Nephron (organoid): Measurements from ENCODE around the gene PIR.

Experiments used
- H3K27ac Mint-ChIP-seq, 3 experiments: 2 replicates each; pipeline ENCODE4 v1.8.0; 2020; ENCODE audit warnings: mixed read lengths in 3 of 3, mild to moderate bottlenecking in 2 of 3, moderate library complexity in 1 of 3
- H3K27me3 Mint-ChIP-seq: 2 replicates; pipeline ENCODE4 v1.8.0; 2021; ENCODE audit warnings: low read depth, mild to moderate bottlenecking, moderate library complexity, mixed read lengths
- H3K36me3 Mint-ChIP-seq: 2 replicates; pipeline ENCODE4 v1.8.0; 2020; ENCODE audit warnings: low read depth, mixed read lengths
- H3K4me1 Mint-ChIP-seq: 2 replicates; pipeline ENCODE4 v1.8.0; 2020; ENCODE audit warnings: mixed read lengths
- H3K4me3 Mint-ChIP-seq, 3 experiments: 2 replicates each; pipeline ENCODE4 v1.8.0; 2020; ENCODE audit warnings: mild to moderate bottlenecking in 3 of 3, mixed read lengths in 3 of 3, moderate library complexity in 2 of 3
- H3K9me3 Mint-ChIP-seq: 2 replicates; pipeline ENCODE4 v1.8.0; 2020; ENCODE audit warnings: mixed read lengths
- TF ChIP-seq, protein P1 (sequence below), 3 experiments: fragments of 200-600 bp; sonication (generic); IDR thresholded peaks; one replicate each; pipeline ENCODE4 v1.5.0; 2021; ENCODE audit warnings: antibody characterized with exemption in 3 of 3; ENCODE audit not compliant: unreplicated experiment in 3 of 3

PIR gene

DNA sequence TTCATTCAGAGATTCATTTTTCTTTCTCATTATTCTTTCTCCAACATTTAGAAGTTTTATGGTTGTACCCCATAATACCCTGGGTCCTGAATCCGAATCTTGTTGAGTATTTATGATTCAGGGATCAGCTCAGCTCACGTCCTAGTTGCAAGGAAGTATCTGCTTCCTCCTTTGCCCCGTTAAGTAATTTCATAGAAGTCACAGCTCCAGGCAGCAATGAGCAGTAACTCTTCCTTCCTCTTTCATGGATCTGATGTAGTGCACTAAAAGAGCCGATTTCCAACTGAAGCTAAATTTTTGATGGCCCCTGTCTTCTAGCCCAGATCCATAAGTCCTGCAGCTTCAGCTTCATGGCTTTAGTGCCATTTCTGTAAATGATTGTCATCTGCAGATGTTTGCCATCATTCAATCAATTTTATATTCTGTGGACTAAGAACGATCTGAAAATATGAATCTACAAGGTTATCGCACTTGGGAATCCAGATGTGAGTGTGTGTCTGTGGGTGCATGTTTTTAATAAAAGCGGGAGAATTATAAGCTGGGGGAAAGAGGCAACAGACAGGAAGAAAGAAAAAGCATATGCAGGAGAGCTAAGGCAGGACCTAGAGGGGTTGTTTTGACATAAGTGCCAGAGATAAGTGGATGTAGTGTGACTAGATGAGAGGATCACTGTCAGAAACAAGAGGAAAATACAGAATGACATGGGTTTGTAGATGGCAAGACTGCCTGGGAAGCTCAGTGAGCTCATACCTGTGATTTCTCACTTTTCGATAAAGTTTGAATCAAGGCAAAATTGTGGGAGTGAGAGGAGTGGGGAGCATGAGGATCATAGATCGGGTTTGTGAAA lies 126.4 kb downstream of the PIR start:
- no peak overlapping the region for H3K27ac Mint-ChIP-seq
- H3K36me3 Mint-ChIP-seq = no peaks in the 10 kb centered on the region
- no peaks in the 10 kb centered on the region for H3K9me3 Mint-ChIP-seq
- no peaks in the 10 kb centered on the region for H3K4me1 Mint-ChIP-seq
- TF ChIP-seq, protein P1, sequence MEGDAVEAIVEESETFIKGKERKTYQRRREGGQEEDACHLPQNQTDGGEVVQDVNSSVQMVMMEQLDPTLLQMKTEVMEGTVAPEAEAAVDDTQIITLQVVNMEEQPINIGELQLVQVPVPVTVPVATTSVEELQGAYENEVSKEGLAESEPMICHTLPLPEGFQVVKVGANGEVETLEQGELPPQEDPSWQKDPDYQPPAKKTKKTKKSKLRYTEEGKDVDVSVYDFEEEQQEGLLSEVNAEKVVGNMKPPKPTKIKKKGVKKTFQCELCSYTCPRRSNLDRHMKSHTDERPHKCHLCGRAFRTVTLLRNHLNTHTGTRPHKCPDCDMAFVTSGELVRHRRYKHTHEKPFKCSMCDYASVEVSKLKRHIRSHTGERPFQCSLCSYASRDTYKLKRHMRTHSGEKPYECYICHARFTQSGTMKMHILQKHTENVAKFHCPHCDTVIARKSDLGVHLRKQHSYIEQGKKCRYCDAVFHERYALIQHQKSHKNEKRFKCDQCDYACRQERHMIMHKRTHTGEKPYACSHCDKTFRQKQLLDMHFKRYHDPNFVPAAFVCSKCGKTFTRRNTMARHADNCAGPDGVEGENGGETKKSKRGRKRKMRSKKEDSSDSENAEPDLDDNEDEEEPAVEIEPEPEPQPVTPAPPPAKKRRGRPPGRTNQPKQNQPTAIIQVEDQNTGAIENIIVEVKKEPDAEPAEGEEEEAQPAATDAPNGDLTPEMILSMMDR (IDR thresholded peaks at IDR 0.05; ENCODE audit: unreplicated experiment in 3 of 3) = no peak
- no peaks in the 10 kb centered on the region for H3K27me3 Mint-ChIP-seq
- H3K4me3 Mint-ChIP-seq = no peak overlapping the region

DNA sequence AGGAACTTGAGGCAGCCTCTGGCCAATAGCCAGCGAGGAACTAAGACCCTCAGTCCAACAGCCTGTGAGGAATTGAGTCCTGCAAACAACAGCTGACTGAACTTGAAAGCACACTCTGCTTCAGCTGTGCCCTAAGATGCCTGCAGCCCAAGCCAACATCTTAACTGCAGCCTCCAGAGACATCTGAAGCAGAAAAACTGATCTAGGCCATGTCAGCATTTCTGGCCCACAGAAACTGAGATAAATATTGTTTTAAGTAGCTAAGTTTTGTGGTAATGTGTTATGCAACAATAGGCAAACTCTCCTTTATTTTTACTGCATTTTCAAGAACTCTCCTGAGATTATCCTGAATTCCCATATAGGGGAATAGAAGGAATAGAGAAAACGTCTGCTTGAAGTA lies 133.4 kb downstream of the PIR start:
- no peaks in the 10 kb centered on the region for H3K4me1 Mint-ChIP-seq
- H3K9me3 Mint-ChIP-seq = no peaks in the 10 kb centered on the region
- H3K27ac Mint-ChIP-seq = no peak overlapping the region
- H3K36me3 Mint-ChIP-seq = peaks cover 8% of the 10 kb centered on the region
- H3K4me3 Mint-ChIP-seq = no peak overlapping the region
- H3K27me3 Mint-ChIP-seq = no peaks in the 10 kb centered on the region
- TF ChIP-seq, protein P1 (IDR thresholded peaks at IDR 0.05; ENCODE audit: unreplicated experiment in 3 of 3) = no peak

DNA sequence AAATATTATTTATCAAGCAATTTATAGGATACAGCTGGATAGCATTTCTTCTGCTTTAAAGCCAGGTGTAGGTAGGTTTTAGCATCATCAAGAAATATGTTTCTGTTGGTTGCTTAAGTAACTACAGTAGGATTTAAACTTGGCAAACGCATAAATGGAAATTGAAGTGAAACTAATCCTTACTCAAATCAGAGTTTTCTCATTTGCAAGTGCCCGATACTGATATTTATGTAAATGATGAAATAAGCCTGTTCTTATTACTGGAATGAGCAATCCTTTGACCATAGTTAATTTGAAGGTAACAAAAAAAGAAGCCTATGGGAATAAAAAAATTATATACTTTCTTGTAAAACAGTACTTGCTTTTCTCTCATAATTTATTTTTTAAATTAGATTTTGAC lies 134.6 kb downstream of the PIR start:
- no peak overlapping the region for H3K27ac Mint-ChIP-seq
- H3K27me3 Mint-ChIP-seq = no peaks in the 10 kb centered on the region
- TF ChIP-seq, protein P1 (IDR thresholded peaks at IDR 0.05; ENCODE audit: unreplicated experiment in 3 of 3) = no peak
- no peaks in the 10 kb centered on the region for H3K4me1 Mint-ChIP-seq
- no peak overlapping the region for H3K4me3 Mint-ChIP-seq
- H3K9me3 Mint-ChIP-seq = no peaks in the 10 kb centered on the region
- H3K36me3 Mint-ChIP-seq = peaks cover 8% of the 10 kb centered on the region

DNA sequence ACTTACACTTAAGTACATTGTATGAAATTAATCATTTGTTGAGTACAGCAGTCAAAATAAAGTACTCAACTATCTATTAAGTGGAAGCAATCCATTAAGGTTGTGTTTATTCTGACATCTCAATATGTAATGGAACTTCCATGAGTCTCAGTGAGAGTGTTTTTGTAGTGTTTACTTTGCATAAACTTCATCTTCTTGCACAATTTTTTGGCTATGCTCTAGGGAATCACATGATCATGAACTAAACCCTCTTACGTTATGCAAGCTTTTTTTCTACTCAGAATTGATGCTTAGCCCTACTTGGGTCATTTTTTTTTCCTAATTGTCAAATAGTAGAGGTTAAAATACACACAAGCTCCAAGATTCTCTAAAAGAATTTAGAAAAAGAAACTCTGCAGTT lies 136.7 kb downstream of the PIR start:
- Mint-ChIP-seq H3K36me3 (peaks cover 8% of the 10 kb centered on the region), H3K9me3 (no peaks in the 10 kb centered on the region), H3K27ac (no peak overlapping the region), H3K27me3 (no peaks in the 10 kb centered on the region), H3K4me1 (no peaks in the 10 kb centered on the region), H3K4me3 (no peak overlapping the region)
- TF ChIP-seq, protein P1 (IDR thresholded peaks at IDR 0.05; ENCODE audit: unreplicated experiment in 3 of 3) = no peak

DNA sequence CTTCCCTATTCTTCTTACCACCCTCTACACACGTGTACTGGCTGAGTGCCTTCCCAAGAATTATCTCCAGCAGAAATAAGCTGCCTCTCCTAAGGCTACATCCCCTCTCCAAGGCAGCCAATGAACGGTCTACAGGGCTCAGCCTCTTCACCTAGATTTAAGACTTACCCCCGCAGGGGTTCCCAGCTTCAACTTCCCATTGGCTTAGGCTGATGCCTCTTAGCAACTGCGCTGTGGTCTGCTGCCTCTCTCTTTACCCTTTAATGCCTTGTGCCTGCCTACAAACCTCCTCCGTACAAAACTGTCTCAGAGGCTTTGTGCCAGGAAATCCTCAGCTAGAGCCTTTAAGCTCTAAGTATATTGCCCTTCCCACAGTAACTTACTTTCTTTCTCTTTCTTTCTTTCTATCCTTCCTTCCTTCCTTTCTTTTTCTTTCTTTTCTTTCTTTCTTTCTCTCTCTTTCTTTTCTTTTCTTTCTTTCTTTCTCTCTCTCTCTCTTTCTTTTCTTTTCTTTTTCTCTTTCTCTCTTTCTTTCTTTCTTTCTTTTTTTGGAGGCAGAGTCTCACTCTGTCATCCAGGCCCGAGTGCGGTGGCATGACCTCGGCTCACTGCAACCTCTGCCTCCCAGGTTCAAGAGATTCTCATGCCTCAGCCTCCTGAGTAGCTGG lies 142.7 kb downstream of the PIR start:
- no peaks in the 10 kb centered on the region for H3K9me3 Mint-ChIP-seq
- no peaks in the 10 kb centered on the region for H3K27me3 Mint-ChIP-seq
- H3K4me1 Mint-ChIP-seq = peaks cover 16% of the 10 kb centered on the region
- H3K4me3 Mint-ChIP-seq = no peak overlapping the region
- peaks cover 3% of the 10 kb centered on the region for H3K36me3 Mint-ChIP-seq
- peak overlapping the region in 1 of 3 experiments; percentile 23 for H3K27ac Mint-ChIP-seq
- TF ChIP-seq, protein P1 (IDR thresholded peaks at IDR 0.05; ENCODE audit: unreplicated experiment in 3 of 3) = no peak
